ENCODE measurements around the gene TBC1D2B. TPM values are rescaled to one million over a fixed set of nuclear protein-coding genes. Genes with fewer than 3 reads are reported as not detected.
"Not testable (repeated sequence)": the region's sequence is repeated elsewhere in the genome, so short reads cannot be mapped to it uniquely, and the experiment has no call there.

Gene TBC1D2B
- total RNA-seq, 1 experiment from 2014 or later = 50.0 TPM

- Mint-ChIP-seq H3K36me3 (ENCODE audit: insufficient read depth, unreplicated experiment) (no peaks in the 10 kb centered on the region), H3K27me3 (ENCODE audit: unreplicated experiment) (peaks cover 26% of the 10 kb centered on the region), H3K27ac (ENCODE audit: unreplicated experiment) (no peak overlapping the region), H3K9me3 (ENCODE audit: low read depth, unreplicated experiment) (no peaks in the 10 kb centered on the region), H3K4me1 (ENCODE audit: low read depth, unreplicated experiment) (peaks cover 13% of the 10 kb centered on the region), H3K4me3 (ENCODE audit: low read depth, unreplicated experiment) (no peak overlapping the region)
- intact Hi-C loops (cut with micrococcal nuclease; ENCODE audit: unreplicated experiment) = no loop called here
- TF ChIP-seq, protein P1, sequence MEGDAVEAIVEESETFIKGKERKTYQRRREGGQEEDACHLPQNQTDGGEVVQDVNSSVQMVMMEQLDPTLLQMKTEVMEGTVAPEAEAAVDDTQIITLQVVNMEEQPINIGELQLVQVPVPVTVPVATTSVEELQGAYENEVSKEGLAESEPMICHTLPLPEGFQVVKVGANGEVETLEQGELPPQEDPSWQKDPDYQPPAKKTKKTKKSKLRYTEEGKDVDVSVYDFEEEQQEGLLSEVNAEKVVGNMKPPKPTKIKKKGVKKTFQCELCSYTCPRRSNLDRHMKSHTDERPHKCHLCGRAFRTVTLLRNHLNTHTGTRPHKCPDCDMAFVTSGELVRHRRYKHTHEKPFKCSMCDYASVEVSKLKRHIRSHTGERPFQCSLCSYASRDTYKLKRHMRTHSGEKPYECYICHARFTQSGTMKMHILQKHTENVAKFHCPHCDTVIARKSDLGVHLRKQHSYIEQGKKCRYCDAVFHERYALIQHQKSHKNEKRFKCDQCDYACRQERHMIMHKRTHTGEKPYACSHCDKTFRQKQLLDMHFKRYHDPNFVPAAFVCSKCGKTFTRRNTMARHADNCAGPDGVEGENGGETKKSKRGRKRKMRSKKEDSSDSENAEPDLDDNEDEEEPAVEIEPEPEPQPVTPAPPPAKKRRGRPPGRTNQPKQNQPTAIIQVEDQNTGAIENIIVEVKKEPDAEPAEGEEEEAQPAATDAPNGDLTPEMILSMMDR (IDR thresholded peaks at IDR 0.05; ENCODE audit: unreplicated experiment) = no peak
- no peak for DNase-seq
- BruUV-seq (replicated peaks) = no TSS peak
- CTCF ChIA-PET = interaction anchor here (2.7 kb wide), 1 partner anchor 125 kb away, joined by 5 read pairs; no protein-coding TSS in a partner anchor
Measured at GRCh38 chr15:77983091-77983707, 94.3 kb downstream of the TBC1D2B start.

GRCh38 chr15:77982127-77982490 is 95.4 kb downstream of the TBC1D2B start:
- Mint-ChIP-seq H3K27ac (ENCODE audit: unreplicated experiment) (no peak overlapping the region), H3K4me1 (ENCODE audit: low read depth, unreplicated experiment) (peaks cover 13% of the 10 kb centered on the region), H3K9me3 (ENCODE audit: low read depth, unreplicated experiment) (no peaks in the 10 kb centered on the region), H3K27me3 (ENCODE audit: unreplicated experiment) (peaks cover 26% of the 10 kb centered on the region), H3K36me3 (ENCODE audit: insufficient read depth, unreplicated experiment) (no peaks in the 10 kb centered on the region), H3K4me3 (ENCODE audit: low read depth, unreplicated experiment) (no peak overlapping the region)
- CTCF ChIA-PET = interaction anchor here (2.7 kb wide), 1 partner anchor 126 kb away, joined by 5 read pairs; no protein-coding TSS in a partner anchor
- intact Hi-C loops (cut with micrococcal nuclease; ENCODE audit: unreplicated experiment) = no loop called here
- TF ChIP-seq, protein P1 (IDR thresholded peaks at IDR 0.05; ENCODE audit: unreplicated experiment) = no peak
- no peak for DNase-seq
- no TSS peak for BruUV-seq (replicated peaks)

DNA sequence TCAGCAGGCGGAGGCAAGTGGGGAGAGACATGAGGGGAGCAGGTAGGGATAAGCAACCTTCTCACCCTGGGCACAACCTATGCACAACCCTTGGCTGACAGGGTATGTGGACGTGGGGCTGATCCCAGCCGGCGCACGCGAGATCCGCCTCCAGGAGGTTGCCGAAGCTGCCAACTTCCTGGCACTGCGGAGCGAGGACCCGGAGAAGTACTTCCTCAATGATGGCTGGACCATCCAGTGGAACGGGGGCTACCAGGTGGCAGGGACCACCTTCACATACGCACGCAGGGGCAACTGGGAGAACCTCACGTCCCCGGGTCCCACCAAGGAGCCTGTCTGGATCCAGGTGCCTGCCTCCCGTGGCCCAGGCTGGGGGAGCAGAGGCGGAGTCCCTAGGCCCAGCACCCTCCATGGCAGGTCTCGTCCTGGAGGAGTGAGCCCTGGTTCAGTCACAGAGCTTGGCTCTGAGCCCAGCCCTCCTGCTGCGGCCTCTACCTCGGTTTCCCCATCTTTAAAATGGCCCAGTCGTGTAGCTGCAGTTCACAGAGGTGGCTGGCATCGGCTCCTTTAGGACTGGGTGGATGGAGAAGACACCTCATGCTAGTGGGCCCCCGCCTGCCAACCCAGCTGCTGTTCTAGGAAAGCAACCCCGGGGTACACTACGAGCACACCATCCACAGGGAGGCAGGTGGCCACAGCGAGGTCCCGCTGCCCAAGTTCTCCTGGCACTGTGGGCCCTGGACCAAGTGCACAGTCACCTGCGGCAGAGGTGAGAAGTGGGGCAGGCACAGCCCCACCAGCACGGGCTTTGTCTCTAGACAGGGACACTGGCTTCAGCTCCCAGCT is 96.0 kb downstream of the TBC1D2B start:
- Mint-ChIP-seq H3K27ac (ENCODE audit: unreplicated experiment) (no peak overlapping the region), H3K36me3 (ENCODE audit: insufficient read depth, unreplicated experiment) (no peaks in the 10 kb centered on the region), H3K27me3 (ENCODE audit: unreplicated experiment) (peaks cover 26% of the 10 kb centered on the region), H3K9me3 (ENCODE audit: low read depth, unreplicated experiment) (no peaks in the 10 kb centered on the region), H3K4me3 (ENCODE audit: low read depth, unreplicated experiment) (no peak overlapping the region), H3K4me1 (ENCODE audit: low read depth, unreplicated experiment) (peaks cover 13% of the 10 kb centered on the region)
- TF ChIP-seq, protein P1 (IDR thresholded peaks at IDR 0.05; ENCODE audit: unreplicated experiment) = no peak
- no TSS peak for BruUV-seq (replicated peaks)
- no peak for DNase-seq
- CTCF ChIA-PET = interaction anchor here (2.7 kb wide), 1 partner anchor 126 kb away, joined by 5 read pairs; no protein-coding TSS in a partner anchor
- intact Hi-C loops (cut with micrococcal nuclease; ENCODE audit: unreplicated experiment) = no loop called here

GRCh38 chr15:77980674-77981073 is 96.8 kb downstream of the TBC1D2B start:
- Mint-ChIP-seq H3K4me1 (ENCODE audit: low read depth, unreplicated experiment) (peaks cover 13% of the 10 kb centered on the region), H3K27me3 (ENCODE audit: unreplicated experiment) (peaks cover 26% of the 10 kb centered on the region)
- DNase-seq; H3K36me3 Mint-ChIP-seq (ENCODE audit: insufficient read depth, unreplicated experiment); H3K9me3 Mint-ChIP-seq (ENCODE audit: low read depth, unreplicated experiment); BruUV-seq (replicated peaks); H3K27ac Mint-ChIP-seq (ENCODE audit: unreplicated experiment); H3K4me3 Mint-ChIP-seq (ENCODE audit: low read depth, unreplicated experiment); CTCF ChIA-PET; intact Hi-C loops (cut with micrococcal nuclease; ENCODE audit: unreplicated experiment): not testable (repeated sequence)
